K562 (cell line): ENCODE measurements around the gene ATP6V0E1. TPM values are rescaled to one million over a fixed set of nuclear protein-coding genes. Genes with fewer than 3 reads are reported as not detected.
A peak's percentile ranks its signal among the peaks of the same experiment; 100 is the strongest.

Source experiments
- CEBPB ChIP-seq: fragments of 450-650 bp; IDR thresholded peaks from 2 replicates; pipeline ENCODE4 v1.6.1; 2016; ENCODE audit warnings: missing genetic modification characterization, missing compliant biosample characterization
- E2F5 ChIP-seq: sonication (generic); formaldehyde crosslinking; IDR thresholded peaks from 2 replicates; pipeline ENCODE4 v1.8.0; 2022; ENCODE audit warnings: mild to moderate bottlenecking, missing genetic modification reagents
- EP400 ChIP-seq: fragments of 450-650 bp; IDR thresholded peaks from 2 replicates; pipeline ENCODE4 v1.6.1; 2017; ENCODE audit warnings: antibody characterized with exemption, mild to moderate bottlenecking, moderate library complexity
- MBD2 ChIP-seq: sonication (generic); IDR thresholded peaks from 2 replicates; pipeline ENCODE4 v1.6.1; 2016; ENCODE audit warnings: low read depth, borderline replicate concordance
- NFYB ChIP-seq: IDR thresholded peaks from 2 replicates; pipeline ENCODE4 v1.6.1; 2011; ENCODE audit warnings: mild to moderate bottlenecking, moderate library complexity; ENCODE audit not compliant: insufficient read length; ENCODE audit errors: extremely low read depth
- PRDM10 ChIP-seq: fragments of 450-650 bp; IDR thresholded peaks from 2 replicates; pipeline ENCODE4 v1.6.1; 2018; ENCODE audit not compliant: partially characterized antibody
- RBM39 ChIP-seq: fragments of 200-400 bp; formaldehyde crosslinking; optimal IDR thresholded peaks from 2 replicates; pipeline ENCODE3; 2018; ENCODE audit warnings: low read depth, low read length
- RNF2 ChIP-seq: sonication (generic); IDR thresholded peaks from 2 replicates; pipeline ENCODE4 v1.6.1; 2016
- RUNX1 ChIP-seq: sonication (generic); IDR thresholded peaks from 2 replicates; pipeline ENCODE4 v1.6.1; 2016; ENCODE audit warnings: antibody characterized with exemption, low read depth
- SMAD2 ChIP-seq: fragments of 150-350 bp; IDR thresholded peaks from 2 replicates; pipeline ENCODE4 v1.6.1; 2014; ENCODE audit warnings: low read depth, mild to moderate bottlenecking, low read length
- SOX6 ChIP-seq: fragments of 450-650 bp; IDR thresholded peaks from 2 replicates; pipeline ENCODE4 v1.6.1; 2014; ENCODE audit warnings: mild to moderate bottlenecking
- SRSF3 ChIP-seq: fragments of 200-400 bp; formaldehyde crosslinking; IDR thresholded peaks from 2 replicates; pipeline ENCODE4 v1.6.1; 2016; ENCODE audit warnings: mild to moderate bottlenecking, low read length, moderate library complexity; ENCODE audit not compliant: insufficient read depth
- STAT5B ChIP-seq: fragments of 250-450 bp; sonication (Bioruptor Pico); IDR thresholded peaks from 2 replicates; pipeline ENCODE4 v1.8.0; 2021; ENCODE audit warnings: mild to moderate bottlenecking, inconsistent platforms
- XRCC3 ChIP-seq: fragments of 450-650 bp; IDR thresholded peaks from 2 replicates; pipeline ENCODE4 v1.6.1; 2017; ENCODE audit warnings: mild to moderate bottlenecking, moderate library complexity
- ZBTB8A ChIP-seq: fragments of 450-650 bp; IDR thresholded peaks from 2 replicates; pipeline ENCODE4 v1.6.1; 2018; ENCODE audit warnings: mild to moderate bottlenecking, moderate library complexity; ENCODE audit not compliant: partially characterized antibody
- ZFP36 ChIP-seq: fragments of 150-350 bp; IDR thresholded peaks from 2 replicates; pipeline ENCODE4 v1.6.1; 2018; ENCODE audit warnings: low read length, low read depth; ENCODE audit not compliant: partially characterized antibody
- ZKSCAN1 ChIP-seq: fragments of 150-350 bp; IDR thresholded peaks from 2 replicates; pipeline ENCODE4 v1.6.1; 2016; ENCODE audit warnings: low read depth, low read length
- ZNF143 ChIP-seq: sonication (generic); formaldehyde crosslinking; IDR thresholded peaks from 2 replicates; pipeline ENCODE4 v1.9.0; 2022; ENCODE audit warnings: mild to moderate bottlenecking, missing genetic modification reagents
- ZNF165 ChIP-seq: fragments of 250-450 bp; sonication (Bioruptor Pico); IDR thresholded peaks from 2 replicates; pipeline ENCODE4 v1.4.0; 2020; ENCODE audit warnings: borderline replicate concordance
- ZNF217 ChIP-seq: sonication (generic); formaldehyde crosslinking; IDR thresholded peaks from 2 replicates; pipeline ENCODE4 v1.8.0; 2022; ENCODE audit warnings: mild to moderate bottlenecking, missing genetic modification reagents
- ZNF277 ChIP-seq: fragments of 250-450 bp; sonication (Bioruptor Pico); IDR thresholded peaks from 2 replicates; pipeline ENCODE4 v1.8.0; 2022; ENCODE audit warnings: inconsistent platforms, mild to moderate bottlenecking, moderate library complexity, borderline replicate concordance
- ZNF347 ChIP-seq: fragments of 450-650 bp; formaldehyde crosslinking; IDR thresholded peaks from 2 replicates; pipeline ENCODE4 v1.4.0; 2020; ENCODE audit warnings: low read depth, mild to moderate bottlenecking, moderate library complexity
- ZSCAN29 ChIP-seq: fragments of 450-650 bp; IDR thresholded peaks from 2 replicates; pipeline ENCODE4 v1.6.1; 2017
- polyA plus RNA-seq, 8 experiments: library from polyadenylated mRNA; depleted of rRNA in 4 of 8; stranded (reverse) in 5 of 8; unstranded in 3 of 8; fragments of >200 nt; fragmentation: Nextera tagmentation in 2 of 8; fragmentation: Illumina TruSeq in 1 of 8; extraction: Ambion mirVana in 2 of 8; extraction: Trizol in 1 of 8; gene quantifications; 2 replicates each; pipeline versions ENCODE4 v1.2.1 to v1.2.3, GENCODE V29; 2011 to 2014; ENCODE audit warnings: inconsistent platforms in 1 of 8, missing spikeins in 1 of 8
- total RNA-seq, 7 experiments: library from RNA; depleted of rRNA in 6 of 7; stranded (reverse); fragments of >200 nt in 6 of 7; fragmentation: Illumina TruSeq in 2 of 7; extraction: Trizol in 2 of 7; gene quantifications; 2 replicates each; pipeline versions ENCODE4 v1.2.1 to v1.2.3, GENCODE V29; 2011 to 2021; ENCODE audit warnings: low replicate concordance in 1 of 7

The ATP6V0E1 gene
- total and polyA plus RNA-seq, 9 of the 15 experiments (the other 6 are each of a cell fraction or from before 2014, with no cell fraction given), result 63.8 to 395 (median 112) TPM

- TF ChIP-seq ZSCAN29 (no peak), RNF2 (no peak), SMAD2 (no peak), ZNF277 (CRISPR knock-in tag) (no peak), STAT5B (CRISPR knock-in tag) (no peak), RUNX1 (no peak), EP400 (peak; percentile 82), ZFP36 (no peak), NFYB (no peak), ZNF217 (no peak), SRSF3 (no peak), PRDM10 (no peak), ZNF165 (CRISPR knock-in tag) (no peak), CEBPB (tag) (no peak; the same call in 1 of the 2 replicates), ZNF347 (CRISPR knock-in tag) (no peak), MBD2 (no peak), SOX6 (peak; percentile 93; the same call in 1 of the 2 replicates), ZKSCAN1 (no peak), RBM39 (no peak), XRCC3 (no peak), E2F5 (CRISPR knock-in tag) (no peak), ZNF143 (CRISPR knock-in tag) (no peak), ZBTB8A (no peak)
Observed at GRCh38 chr5:172983542-172984243, at the start of gene ATP6V0E1 (continued).
